Lower lobe of right lung (tissue), 2 donors: ENCODE measurements around the gene DNAJA1. TPM values are rescaled to one million over a fixed set of nuclear protein-coding genes. Genes with fewer than 3 reads are reported as not detected.

Source experiments
- ATAC-seq, 2 donors: fragments of 200-7000 bp; cut with Tn5 transposase; one replicate each; pipeline ENCODE4 v1.9.1; 2020 to 2022; ENCODE audit warnings: mild to moderate bottlenecking in 2 of 2, moderate library complexity in 2 of 2
- DNase-seq: peaks from one replicate; pipeline ENCODE4 v3.0.0-alpha.2; 2020
- H3K27ac ChIP-seq: fragments of 200-600 bp; one replicate; pipeline ENCODE4 v1.8.0; 2022
- H3K27me3 ChIP-seq: fragments of 200-600 bp; one replicate; pipeline ENCODE4 v1.8.0; 2022; ENCODE audit warnings: low read depth
- H3K36me3 ChIP-seq: fragments of 200-600 bp; one replicate; pipeline ENCODE4 v1.8.0; 2022; ENCODE audit warnings: mild to moderate bottlenecking
- H3K4me1 ChIP-seq: fragments of 200-600 bp; one replicate; pipeline ENCODE4 v1.8.0; 2022
- H3K4me3 ChIP-seq: fragments of 200-600 bp; one replicate; pipeline ENCODE4 v1.8.0; 2022; ENCODE audit warnings: mild to moderate bottlenecking
- H3K9me3 ChIP-seq: fragments of 200-600 bp; one replicate; pipeline ENCODE4 v1.8.0; 2022
- intact Hi-C: fragments of 100-400 bp; cut with DNase I; formaldehyde crosslinking; loops from one replicate; pipeline ENCODE4 v1.11.0; 2022
- long read RNA-seq: library from polyadenylated mRNA; unstranded; transcript quantifications from one replicate; pipeline ENCODE4 v2.0.0, GENCODE V29; 2021
- total RNA-seq: library from RNA; stranded (reverse); fragmentation: NEBNext Ultra II Directional; extraction: Animal tissue kit (Norgen Biotek cat#: 25700); gene quantifications from one replicate; pipeline ENCODE4 v1.2.1, GENCODE V29; 2021
- TF ChIP-seq, protein P1 (sequence below): fragments of 200-600 bp; IDR thresholded peaks from one replicate; pipeline ENCODE4 v1.8.0; 2022; ENCODE audit warnings: antibody characterized with exemption, mild to moderate bottlenecking
- donor health status: DM: no; HTN: yes; CAD: no; lungs with severe emphysema.

The DNAJA1 gene
- 155 TPM for total RNA-seq
- long read RNA-seq, transcript DNAJA1-201 (9 exons, 2,381 nt), result major isoform, 377 of 408 reads
- long read RNA-seq, partial matches to known transcripts, result 18 of 408 reads
- long read RNA-seq, other reads (novel, unspliced or antisense), result 13 of 408 reads

GRCh38 chr9:33024966-33025571, at the start of gene DNAJA1:
Gene DNAJA1 (plus strand): TSS chr9:33025273. CDS start chr9:33026485, 1,212 bp downstream.
- H3K4me1 ChIP-seq, result peaks cover 60% of the 10 kb centered on the region
- DNase-seq, result peak; percentile 95
- peak within 1 kb of the TSS; percentile 99 for H3K27ac ChIP-seq
- intact Hi-C loops, result no loop called here
- TF ChIP-seq, protein P1, sequence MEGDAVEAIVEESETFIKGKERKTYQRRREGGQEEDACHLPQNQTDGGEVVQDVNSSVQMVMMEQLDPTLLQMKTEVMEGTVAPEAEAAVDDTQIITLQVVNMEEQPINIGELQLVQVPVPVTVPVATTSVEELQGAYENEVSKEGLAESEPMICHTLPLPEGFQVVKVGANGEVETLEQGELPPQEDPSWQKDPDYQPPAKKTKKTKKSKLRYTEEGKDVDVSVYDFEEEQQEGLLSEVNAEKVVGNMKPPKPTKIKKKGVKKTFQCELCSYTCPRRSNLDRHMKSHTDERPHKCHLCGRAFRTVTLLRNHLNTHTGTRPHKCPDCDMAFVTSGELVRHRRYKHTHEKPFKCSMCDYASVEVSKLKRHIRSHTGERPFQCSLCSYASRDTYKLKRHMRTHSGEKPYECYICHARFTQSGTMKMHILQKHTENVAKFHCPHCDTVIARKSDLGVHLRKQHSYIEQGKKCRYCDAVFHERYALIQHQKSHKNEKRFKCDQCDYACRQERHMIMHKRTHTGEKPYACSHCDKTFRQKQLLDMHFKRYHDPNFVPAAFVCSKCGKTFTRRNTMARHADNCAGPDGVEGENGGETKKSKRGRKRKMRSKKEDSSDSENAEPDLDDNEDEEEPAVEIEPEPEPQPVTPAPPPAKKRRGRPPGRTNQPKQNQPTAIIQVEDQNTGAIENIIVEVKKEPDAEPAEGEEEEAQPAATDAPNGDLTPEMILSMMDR, result no peak
- no peaks in the 10 kb centered on the region for H3K27me3 ChIP-seq
- H3K36me3 ChIP-seq, result peaks cover 52% of the 10 kb centered on the region
- no peaks in the 10 kb centered on the region for H3K9me3 ChIP-seq
- H3K4me3 ChIP-seq, result peak within 1 kb of the TSS; percentile 92
- ATAC-seq, result peak; percentile 98 to 99

DNA sequence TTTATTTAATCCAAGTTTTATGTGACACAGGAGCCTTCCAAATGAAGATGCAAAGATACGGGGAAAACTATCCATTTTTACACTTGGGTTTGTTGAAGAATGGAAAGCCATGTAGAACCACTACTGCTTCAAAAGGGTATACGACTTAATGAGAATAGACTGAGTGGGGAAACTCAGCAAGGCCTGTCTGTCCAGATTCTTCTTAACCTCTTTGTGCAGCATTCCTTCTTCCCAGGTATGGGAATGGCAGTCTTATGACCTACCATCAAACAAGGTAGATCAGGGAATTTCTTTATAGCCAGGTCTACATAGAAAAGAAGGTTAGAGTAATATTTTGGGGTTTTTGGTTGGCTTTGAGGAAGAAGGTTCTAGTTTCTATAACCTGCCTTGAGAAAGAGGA, 47.0 kb upstream of the DNAJA1 start:
- ATAC-seq (no peak), DNase-seq (no peak)
- Histone ChIP-seq H3K36me3 (peaks cover 74% of the 10 kb centered on the region), H3K27me3 (no peaks in the 10 kb centered on the region), H3K4me1 (no peaks in the 10 kb centered on the region), H3K4me3 (no peak overlapping the region), H3K27ac (no peak overlapping the region), H3K9me3 (no peaks in the 10 kb centered on the region)
- TF ChIP-seq, protein P1, result no peak
- intact Hi-C loops, result loop anchor here (10.0 kb wide), 1 partner anchor 593 kb away; the partner anchor contains the start of gene ACO1

DNA sequence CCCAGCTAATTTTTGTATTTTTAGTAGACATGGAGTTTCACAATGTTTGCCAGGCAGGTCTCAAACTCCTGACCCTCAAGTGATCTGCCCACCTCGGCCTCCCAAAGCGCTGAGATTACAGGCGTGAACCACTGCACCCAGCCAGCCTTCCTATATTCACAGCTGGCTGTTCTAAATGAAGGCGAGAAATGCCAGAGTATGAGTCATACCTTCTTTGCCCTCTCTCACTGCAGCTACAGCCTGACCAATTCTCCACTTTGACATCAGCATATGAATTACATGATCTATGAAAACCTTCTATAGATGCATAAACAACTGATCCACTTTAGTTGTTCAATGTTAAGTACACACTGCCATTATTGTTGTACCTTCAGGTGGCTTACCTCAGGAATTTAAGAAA, 38.1 kb upstream of the DNAJA1 start:
- TF ChIP-seq, protein P1, result no peak
- H3K9me3 ChIP-seq, result no peaks in the 10 kb centered on the region
- no peak overlapping the region for H3K27ac ChIP-seq
- DNase-seq (no peak), ATAC-seq (no peak)
- intact Hi-C loops, result no loop called here
- no peak overlapping the region for H3K4me3 ChIP-seq
- no peaks in the 10 kb centered on the region for H3K4me1 ChIP-seq
- peaks cover 78% of the 10 kb centered on the region for H3K36me3 ChIP-seq
- H3K27me3 ChIP-seq, result no peaks in the 10 kb centered on the region

- TF ChIP-seq, protein P1, result no peak
- Histone ChIP-seq H3K27me3 (no peaks in the 10 kb centered on the region), H3K36me3 (peaks cover 60% of the 10 kb centered on the region), H3K4me1 (no peaks in the 10 kb centered on the region), H3K4me3 (no peak overlapping the region), H3K9me3 (no peaks in the 10 kb centered on the region), H3K27ac (no peak overlapping the region)
- intact Hi-C loops, result no loop called here
- no peak for ATAC-seq
- DNase-seq, result no peak
Observed at GRCh38 chr9:32989660-32990059, 35.4 kb upstream of the DNAJA1 start.

DNA sequence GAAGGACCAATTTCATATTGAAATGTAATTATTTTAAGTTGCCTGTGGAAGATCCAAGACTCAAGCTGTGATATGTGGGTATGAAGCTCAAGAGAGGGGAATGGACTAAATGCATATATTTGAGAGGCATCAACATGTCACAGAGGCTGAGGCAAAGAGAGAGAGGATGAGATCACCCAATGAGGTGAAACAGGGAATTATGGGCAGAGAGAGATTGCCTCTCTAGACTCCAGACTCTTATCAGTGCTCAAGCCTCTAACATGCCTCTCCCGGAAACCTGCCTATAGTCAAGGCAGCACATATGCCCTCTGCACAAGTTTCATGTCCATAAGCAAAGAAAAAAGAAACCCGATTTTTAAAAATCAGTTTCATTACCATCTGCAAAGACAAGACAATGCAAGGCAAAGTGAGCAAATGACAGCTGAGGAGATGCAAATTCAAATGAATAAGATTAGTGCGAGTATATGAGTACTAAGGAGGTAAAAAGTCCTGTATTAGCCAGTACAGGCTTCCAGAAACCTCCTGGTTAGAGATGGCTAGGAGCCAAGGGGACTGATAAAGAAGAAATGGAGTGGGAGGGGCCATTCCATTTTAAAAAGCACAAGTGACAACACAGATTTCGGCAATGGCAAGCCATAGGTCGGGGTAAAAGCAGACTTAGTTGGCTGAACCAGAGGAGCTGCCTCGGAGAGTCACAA, 33.0 kb upstream of the DNAJA1 start:
- no peaks in the 10 kb centered on the region for H3K4me1 ChIP-seq
- ATAC-seq, result no peak
- peaks cover 60% of the 10 kb centered on the region for H3K36me3 ChIP-seq
- intact Hi-C loops, result no loop called here
- H3K4me3 ChIP-seq, result no peak overlapping the region
- H3K27me3 ChIP-seq, result no peaks in the 10 kb centered on the region
- no peak for DNase-seq
- TF ChIP-seq, protein P1, result no peak
- H3K27ac ChIP-seq, result no peak overlapping the region
- H3K9me3 ChIP-seq, result no peaks in the 10 kb centered on the region
